Bronchus fibroblast of lung (primary cell): ENCODE results near the gene USP16. TPM values are rescaled to one million over a fixed set of nuclear protein-coding genes. Genes with fewer than 3 reads are reported as not detected.

Experiments
- total RNA-seq: library from RNA; depleted of rRNA; stranded (reverse); fragments of >200 nt; gene quantifications from 2 replicates; pipeline ENCODE4 v1.2.3, GENCODE V29; 2015

USP16 gene
- 21.0 and 25.4 TPM in 2 replicates for total RNA-seq

DNA sequence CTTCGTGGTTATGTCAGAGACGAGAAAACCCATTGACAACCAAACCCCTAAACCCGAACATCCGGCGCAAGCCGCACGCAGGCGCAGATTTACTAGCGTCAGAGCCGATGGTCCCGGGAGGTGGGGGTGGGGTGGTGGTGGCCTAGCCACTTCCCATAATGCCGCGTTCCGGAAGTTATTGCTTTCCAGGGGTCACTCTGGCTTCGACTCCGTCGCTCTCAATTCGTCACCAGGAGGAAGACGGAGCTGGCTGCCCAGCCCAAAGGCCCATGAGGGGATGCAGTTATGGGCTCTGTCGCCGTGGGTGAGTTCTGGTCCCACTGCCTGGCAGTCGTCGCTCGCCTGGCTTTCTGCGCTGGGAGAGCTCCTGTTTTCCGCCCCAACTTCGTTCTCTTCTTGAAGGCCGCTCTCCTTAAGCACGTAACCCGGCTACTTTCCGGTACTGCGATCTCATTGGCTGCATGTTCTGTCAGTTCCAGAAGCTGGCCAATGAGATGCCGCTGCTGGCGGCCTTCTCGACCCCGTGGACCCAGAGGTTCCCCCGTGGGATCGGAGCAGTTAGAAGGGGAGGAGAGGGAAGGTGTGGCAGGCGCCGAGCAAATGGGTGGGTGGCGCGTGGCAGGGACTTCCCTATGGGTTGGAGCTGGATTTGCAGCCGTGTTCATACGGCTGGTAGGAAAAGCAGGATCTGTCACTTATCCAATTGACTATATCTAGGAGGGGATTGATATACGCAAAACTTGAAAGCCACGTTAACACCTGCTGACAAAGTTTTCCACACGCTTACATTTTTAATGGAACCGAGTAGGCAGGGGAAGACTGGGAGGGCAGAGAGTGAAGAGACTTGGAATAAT is at the start of gene USP16:
TSS of gene USP16 (plus strand) at position 195 of the 854 bp plus-strand sequence. CDS start 3,246 bp downstream, outside the sequence.

GRCh38 chr21:28992526-28993292 is 31.8 kb upstream of the USP16 start, which contains the start of gene LTN1:
Gene LTN1 (minus strand): TSS chr21:28992877. CDS start chr21:28992805, 72 bp downstream.

DNA sequence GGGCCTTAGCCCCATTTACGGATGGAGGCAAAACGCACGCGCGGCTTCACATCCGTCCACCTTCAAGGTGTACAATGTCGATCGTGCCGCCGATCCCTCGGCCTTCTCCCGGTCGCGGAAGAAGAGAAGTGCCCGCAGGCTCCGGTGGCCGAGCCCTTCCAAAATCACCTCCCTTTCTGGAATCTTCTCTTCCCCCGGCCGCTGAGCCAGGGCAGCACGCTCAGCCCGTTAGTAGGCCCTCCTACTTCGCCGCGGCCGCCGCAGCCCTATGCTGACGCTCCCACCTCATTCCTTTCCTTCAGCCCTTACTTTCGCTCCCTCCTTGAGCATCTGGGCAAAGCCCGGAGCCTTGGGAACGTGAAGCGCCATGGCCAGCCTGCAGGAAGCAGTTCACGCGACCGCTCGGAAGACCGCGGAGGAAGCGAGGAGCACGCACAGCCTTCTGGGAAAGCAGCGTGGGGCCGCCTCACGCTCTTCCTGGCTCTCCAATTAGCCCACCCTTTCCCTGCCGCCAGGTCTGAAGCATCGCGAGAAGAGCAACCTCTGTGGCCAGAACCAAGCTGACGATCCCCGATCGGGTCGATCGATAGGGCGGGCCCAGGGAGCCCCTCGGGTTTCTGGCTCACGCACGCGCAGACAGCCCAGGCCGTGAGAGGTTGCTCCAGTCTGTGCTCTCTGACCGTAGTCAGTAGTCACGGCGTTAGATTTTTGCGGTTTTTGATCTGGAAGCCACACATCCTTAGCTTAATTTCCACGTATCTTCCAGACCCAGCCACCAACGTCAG is 48.9 kb downstream of the USP16 start, which contains the start of gene CCT8:
TSS of gene CCT8 (minus strand) at position 427 of the 785 bp plus-strand sequence. CDS start at position 369, 58 bp downstream.

Other genes starting within 250 kb of the USP16 start
- 11.7 and 16.3 TPM in 2 replicates for gene LTN1, start 31.8 kb upstream of the USP16 start, total RNA-seq
- gene RWDD2B, start 5.3 kb upstream of the USP16 start, total RNA-seq: 13.2 and 14.3 TPM in 2 replicates
- 265 and 278 TPM in 2 replicates for gene CCT8, start 49.0 kb downstream of the USP16 start, total RNA-seq
- 8.0 and 10.8 TPM in 2 replicates for gene MAP3K7CL, start 106.0 kb downstream of the USP16 start, total RNA-seq